COLO668 (cell line): ENCODE measurements around the gene ZC3H7B.
"Not testable (repeated sequence)": the region's sequence is repeated elsewhere in the genome, so short reads cannot be mapped to it uniquely, and the experiment has no call there.

Experiments used
- DNase-seq: peaks from one replicate; lab custom pipeline; 2025; ENCODE audit not compliant: unreplicated experiment; lab: John Stamatoyannopoulos, UW

The ZC3H7B gene

GRCh38 chr22:41377846-41378245 is 76.5 kb downstream of the ZC3H7B start:
- no peak for DNase-seq

GRCh38 chr22:41380993-41381328 is 79.6 kb downstream of the ZC3H7B start:
- DNase-seq, result peak; percentile 78

- DNase-seq, result peak; percentile 98
Measured at GRCh38 chr22:41381329-41382097, 80.2 kb downstream of the ZC3H7B start, which contains the start of gene TEF. Gene TEF (plus strand): TSS chr22:41381942. CDS start chr22:41382045, 103 bp downstream.

- DNase-seq, result peak; percentile 79
Measured at GRCh38 chr22:41382098-41382578, 80.8 kb downstream of the ZC3H7B start.

GRCh38 chr22:41382610-41383009 is 81.3 kb downstream of the ZC3H7B start:
- DNase-seq, result peak; percentile 32

GRCh38 chr22:41383085-41383484 is 81.8 kb downstream of the ZC3H7B start:
- DNase-seq, result peak; percentile 42

- no peak for DNase-seq
Measured at GRCh38 chr22:41384128-41384527, 82.8 kb downstream of the ZC3H7B start.

GRCh38 chr22:41387341-41387740 is 86.0 kb downstream of the ZC3H7B start:
- no peak for DNase-seq

GRCh38 chr22:41394012-41394356 is 92.7 kb downstream of the ZC3H7B start:
- no peak for DNase-seq

GRCh38 chr22:41395531-41396240 is 94.4 kb downstream of the ZC3H7B start:
- no peak for DNase-seq

GRCh38 chr22:41397143-41397811 is 96.0 kb downstream of the ZC3H7B start:
- DNase-seq, result no peak

- no peak for DNase-seq
Measured at GRCh38 chr22:41398921-41399320, 97.6 kb downstream of the ZC3H7B start.

GRCh38 chr22:41401781-41402648 is 100.7 kb downstream of the ZC3H7B start:
- peak; percentile 69 for DNase-seq

GRCh38 chr22:41402851-41403250 is 101.5 kb downstream of the ZC3H7B start:
- DNase-seq, result not testable (repeated sequence)

- peak; percentile 77 for DNase-seq
Measured at GRCh38 chr22:41403532-41404318, 102.4 kb downstream of the ZC3H7B start.

GRCh38 chr22:41405588-41405987 is 104.3 kb downstream of the ZC3H7B start:
- no peak for DNase-seq

- no peak for DNase-seq
Measured at GRCh38 chr22:41406410-41406809, 105.1 kb downstream of the ZC3H7B start.

- no peak for DNase-seq
Measured at GRCh38 chr22:41407433-41407832, 106.1 kb downstream of the ZC3H7B start.

GRCh38 chr22:41408665-41409064 is 107.3 kb downstream of the ZC3H7B start:
- no peak for DNase-seq
